Putamen (tissue), 1 donor: ENCODE results near the gene RRAGB.
A peak's percentile ranks its signal among the peaks of the same experiment; 100 is the strongest.
"Not testable (repeated sequence)": the region's sequence is repeated elsewhere in the genome, so short reads cannot be mapped to it uniquely, and the experiment has no call there.

Experiments used
- DNase-seq: peaks from one replicate; pipeline ENCODE4 v3.0.0-alpha.2; 2016; ENCODE audit warnings: low spot score

RRAGB gene, protein sequence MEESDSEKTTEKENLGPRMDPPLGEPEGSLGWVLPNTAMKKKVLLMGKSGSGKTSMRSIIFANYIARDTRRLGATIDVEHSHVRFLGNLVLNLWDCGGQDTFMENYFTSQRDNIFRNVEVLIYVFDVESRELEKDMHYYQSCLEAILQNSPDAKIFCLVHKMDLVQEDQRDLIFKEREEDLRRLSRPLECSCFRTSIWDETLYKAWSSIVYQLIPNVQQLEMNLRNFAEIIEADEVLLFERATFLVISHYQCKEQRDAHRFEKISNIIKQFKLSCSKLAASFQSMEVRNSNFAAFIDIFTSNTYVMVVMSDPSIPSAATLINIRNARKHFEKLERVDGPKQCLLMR

DNA sequence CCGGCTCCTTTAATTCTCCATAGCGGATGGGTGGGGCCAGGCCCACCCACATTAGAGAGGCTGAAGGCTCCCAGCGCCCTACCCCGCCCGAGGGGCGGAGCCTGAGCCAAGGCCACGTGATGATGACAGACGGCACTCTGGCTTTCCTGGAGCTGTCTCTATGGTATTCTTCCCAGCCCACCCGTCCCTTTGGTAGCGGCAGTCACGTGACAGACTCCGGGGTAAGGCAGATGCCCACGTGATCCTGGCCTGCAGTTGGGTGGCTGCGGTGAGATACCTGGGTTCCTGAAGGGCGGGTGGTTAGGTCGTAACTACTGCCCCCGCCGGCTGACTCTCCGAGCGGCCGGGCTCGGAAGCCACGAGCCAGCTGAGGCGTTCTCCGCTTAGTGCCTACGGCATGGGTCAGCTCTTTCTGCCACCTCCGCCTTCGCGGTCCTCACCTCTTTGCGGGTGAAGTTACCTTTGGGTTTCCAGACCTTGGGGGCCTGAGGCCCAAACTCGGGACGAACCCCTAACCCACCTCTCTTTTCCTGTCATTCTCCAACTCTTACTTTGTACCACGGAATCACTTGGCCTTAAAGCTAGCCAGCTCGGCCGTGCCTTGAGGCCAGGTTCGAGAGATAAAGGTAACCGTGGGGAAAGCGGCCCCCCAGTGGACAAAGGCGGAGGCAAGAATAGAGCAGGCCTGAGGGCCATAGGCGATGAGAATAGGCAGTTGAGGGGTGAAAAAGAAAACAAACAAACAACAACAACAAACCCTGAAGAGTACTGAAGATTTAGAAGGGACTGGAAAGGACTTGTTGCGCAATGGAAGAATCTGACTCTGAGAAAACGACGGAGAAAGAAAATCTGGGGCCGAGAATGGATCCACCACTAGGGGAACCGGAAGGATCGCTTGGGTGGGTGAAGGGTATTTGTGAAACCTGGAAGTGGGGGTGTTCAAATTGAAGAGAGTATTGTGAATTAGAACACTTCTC, at the start of gene RRAGB:
TSS of gene RRAGB (plus strand) at position 229 of the 977 bp plus-strand sequence. CDS start at position 808, 579 bp downstream.
- DNase-seq: peak; percentile 96

DNA sequence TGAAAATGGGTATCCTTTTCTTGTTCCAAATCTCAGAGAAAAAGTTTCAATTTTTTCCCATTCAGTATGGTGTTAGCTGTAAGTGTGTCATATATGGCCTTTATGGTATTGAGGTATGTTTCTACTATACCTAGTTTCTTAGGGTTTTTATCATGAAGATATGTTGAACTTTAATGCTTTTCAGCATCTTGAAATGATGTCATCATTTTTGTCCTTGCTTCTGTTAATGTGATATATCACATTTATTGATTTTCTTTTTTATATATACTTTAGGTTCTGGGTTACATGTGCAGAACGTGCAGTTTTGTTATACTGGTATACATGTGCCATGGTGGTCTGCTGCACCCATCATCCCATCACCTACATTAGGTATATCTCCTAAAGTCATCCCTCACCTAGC, 49.5 kb upstream of the RRAGB start:
- DNase-seq: no peak

DNA sequence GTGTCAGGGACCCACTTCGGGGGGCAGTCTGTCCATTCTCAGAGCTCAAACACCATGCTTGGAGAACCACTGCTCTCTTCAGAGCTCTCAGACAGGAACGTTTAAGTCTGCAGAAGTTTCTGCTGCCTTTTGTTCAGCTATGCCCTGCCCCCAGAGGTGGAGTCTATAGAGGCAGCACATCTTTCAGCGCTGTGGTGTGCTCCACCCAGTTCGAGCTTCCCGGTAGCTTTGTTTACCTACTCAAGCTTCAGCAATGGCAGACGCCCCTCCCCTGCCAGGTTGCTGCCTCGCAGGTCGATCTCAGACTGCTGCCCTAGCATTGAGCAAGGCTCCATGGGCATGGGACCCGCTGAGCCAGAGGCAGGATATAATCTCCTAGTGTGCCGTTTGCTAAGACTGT, 29.0 kb upstream of the RRAGB start:
- DNase-seq: not testable (repeated sequence)

DNA sequence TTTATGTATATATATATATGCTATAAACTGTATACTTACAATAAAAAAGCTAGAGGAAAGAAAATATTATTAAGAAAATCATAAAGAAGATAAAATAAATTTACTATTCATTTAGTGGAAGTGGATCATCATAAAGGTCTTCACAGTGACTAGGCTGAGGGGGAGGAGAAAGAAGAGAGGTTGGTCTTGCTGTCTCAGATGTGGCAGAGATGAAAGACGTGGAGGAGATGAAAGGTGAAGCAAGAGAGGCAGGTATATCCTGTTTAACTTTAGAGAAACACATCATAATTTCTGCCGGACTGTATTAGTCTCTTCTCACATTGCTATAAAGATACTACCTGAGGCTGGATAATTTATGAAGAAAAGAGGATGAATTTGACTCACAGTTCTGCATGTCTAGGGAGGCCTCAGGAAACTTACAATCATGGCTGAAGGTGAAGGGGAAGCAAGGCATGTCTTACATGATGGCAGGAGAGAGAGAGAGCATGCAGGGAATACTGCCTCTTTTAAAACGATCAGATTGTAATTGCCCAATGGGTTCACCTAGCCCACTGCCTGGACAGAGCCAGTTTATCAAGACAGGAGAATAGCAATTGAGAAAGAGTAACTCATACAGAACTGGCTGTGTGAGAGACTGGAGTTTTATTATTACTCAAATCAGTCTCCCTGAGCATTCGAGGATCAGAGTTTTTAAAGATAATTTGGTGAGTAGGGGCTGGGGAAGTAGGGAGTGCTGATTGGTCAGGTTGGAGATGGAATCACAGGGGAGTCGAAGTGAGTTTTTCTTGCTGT, 22.1 kb upstream of the RRAGB start:
- DNase-seq: no peak

DNA sequence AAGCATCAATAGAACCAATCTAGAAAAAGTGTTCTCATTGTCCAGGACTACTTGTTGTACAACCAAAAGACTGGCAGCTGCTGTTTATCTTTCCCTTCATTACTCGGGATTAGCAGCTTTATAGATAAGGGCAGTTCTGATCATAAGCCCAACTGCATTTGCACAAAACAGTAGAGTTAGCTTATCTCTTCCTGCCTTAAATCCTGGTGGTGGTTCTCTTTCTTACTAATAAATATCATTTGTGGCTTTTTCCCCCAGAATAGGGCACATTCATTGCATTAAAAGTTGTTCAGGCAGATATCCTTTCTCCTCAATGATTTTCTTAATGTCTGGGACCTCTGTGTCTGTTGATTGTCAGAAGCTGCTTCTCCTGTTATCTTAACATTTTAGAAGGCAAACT, 20.2 kb upstream of the RRAGB start:
- no peak for DNase-seq

DNA sequence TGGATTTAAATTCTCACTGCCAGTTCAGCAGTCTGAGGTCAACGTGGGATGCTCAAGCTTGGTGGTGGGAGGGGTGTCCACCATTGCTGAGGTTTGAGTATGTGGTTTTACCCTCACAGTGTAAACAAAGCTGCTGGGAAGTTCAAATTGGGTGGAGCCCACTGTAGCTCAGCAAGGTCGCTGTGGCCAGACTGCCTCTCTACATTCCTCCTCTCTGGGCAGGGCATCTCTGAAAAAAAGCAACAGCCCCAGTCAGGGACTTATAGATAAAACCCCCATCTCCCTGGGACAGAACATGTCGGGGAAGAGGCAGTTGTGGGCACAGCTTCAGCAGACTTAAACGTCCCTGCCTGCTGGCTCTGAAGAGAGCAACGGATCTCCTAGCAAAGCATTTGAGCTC, 14.9 kb upstream of the RRAGB start:
- no peak for DNase-seq

DNA sequence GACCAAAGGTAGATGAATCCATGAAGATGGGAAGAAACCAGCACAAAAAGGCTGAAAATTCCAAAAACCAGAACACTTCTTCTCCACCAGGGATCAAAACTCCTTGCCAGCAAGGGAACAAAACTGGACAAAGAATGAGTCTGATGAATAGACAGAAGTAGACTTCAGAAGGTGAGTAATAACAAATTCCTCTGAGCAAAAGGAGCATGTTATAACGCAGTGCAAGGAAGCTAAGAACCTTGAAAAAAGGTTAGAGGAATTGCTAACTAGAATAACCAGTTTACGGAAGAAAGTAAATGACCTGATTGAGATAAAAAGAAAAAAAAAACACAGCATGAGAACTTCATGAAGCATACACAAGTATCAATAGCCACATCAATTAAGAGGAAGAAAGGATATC, 14.1 kb upstream of the RRAGB start:
- not testable (repeated sequence) for DNase-seq

DNA sequence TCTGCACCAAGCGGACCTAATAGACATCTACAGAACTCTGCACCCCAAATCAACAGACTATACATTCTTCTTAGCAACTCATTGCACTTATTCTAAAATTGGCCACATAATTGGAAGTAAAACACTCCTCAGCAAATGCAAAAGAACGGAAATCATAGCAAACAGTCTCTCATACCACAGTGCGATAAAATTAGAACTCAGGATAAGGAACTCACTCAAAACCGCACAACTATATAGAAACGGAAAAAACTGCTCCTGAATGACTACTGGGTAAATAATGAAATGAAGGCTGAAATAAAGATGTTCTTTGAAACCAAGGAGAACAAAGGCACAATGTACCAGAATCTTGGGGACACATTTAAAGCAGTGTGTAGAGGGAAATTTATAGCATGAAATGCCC, 12.5 kb upstream of the RRAGB start:
- not testable (repeated sequence) for DNase-seq

DNA sequence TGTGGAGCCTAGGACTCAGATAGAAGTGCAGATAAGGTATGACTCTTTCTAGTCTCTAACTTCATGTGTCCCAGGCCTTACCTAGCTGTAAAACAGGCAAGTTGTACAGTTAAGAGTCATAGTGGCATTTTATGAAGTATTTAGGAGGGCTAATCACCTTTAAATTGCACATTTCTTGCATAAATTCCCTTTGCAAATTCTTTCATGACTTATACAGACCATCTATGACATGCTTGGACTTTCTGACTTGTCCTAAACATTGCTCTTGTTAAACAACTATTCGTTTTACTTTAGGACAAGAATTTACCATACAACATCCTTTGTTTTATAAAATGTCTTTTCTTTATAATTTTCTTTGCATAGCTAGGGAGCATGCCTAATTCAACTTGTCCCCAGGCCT, 7.8 kb upstream of the RRAGB start:
- no peak for DNase-seq

DNA sequence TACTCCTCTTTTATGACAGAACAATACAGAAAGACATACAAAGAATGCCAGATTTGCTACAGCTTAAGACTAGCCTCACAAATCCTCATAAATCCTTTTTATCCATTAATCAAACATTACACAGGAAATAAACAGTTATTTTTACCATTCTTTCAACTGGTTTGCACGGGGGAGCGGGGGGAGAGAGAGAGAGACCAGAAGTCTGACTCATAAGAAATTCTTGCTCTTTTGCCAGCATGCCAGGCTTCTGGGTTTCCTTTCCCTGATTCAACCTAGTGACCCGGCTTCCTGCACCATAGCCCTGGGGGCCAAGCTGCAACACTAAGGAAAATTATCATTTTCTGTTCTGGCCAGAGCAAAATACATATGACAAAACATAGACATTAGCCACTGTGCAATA, 6.8 kb upstream of the RRAGB start:
- no peak for DNase-seq

DNA sequence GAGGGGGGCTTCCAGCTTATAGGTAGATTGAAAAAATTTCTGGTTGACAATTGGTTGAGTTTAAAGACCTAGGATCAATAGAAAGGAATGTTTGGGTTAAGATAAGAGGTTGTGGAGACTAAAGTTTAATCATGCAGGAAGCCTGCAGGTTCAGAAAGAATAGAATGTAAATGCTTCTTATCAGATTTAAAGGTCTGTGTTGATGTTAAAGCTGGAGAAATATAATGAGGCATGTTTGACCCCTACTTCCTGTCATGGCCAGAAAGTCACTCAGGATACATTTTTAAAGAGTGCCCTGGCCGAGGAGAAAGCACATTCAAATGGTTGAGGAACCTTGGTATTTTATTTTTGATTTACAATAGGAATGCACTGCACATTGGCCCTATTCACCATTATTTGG, 3.9 kb upstream of the RRAGB start:
- DNase-seq: no peak

DNA sequence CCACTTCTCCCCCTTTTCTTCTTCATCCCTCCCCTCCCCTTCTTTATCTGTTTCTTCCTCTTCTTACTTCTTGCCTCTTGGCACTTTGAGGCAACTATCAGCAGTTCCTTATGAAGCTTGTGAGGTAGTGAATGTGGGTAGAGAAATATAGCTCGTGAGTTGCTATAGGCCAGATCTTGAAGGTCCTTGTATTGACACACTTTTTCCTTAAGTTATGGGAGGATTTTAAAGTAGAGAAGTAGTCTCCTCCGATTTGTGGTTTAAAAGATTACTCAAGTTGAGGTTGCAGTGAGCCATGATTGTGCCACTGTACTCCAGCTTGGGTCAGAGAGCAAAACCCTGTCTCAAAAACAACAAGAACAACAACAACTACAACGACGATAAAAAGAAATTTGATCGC, 3.4 kb upstream of the RRAGB start:
- no peak for DNase-seq

DNA sequence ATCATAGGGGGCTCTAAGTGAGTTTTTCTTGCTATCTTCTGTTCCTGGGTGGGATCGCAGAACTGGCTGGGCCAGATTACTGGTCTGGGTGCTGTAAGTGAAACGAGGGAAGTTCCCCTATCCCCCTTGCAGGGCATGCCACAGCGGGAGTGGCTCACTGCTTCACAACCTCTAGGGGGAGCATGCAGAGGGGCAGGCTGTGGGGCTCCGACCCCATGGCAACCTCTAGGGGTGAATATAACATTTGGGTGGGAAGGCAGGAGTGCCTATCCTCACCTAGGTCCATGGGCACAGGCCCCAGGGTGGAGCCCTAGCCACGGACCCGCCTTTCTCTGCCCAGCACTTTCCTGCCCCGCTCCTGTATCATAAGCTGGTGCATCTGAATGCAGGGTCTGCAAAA, 1.7 kb upstream of the RRAGB start:
- no peak for DNase-seq

DNA sequence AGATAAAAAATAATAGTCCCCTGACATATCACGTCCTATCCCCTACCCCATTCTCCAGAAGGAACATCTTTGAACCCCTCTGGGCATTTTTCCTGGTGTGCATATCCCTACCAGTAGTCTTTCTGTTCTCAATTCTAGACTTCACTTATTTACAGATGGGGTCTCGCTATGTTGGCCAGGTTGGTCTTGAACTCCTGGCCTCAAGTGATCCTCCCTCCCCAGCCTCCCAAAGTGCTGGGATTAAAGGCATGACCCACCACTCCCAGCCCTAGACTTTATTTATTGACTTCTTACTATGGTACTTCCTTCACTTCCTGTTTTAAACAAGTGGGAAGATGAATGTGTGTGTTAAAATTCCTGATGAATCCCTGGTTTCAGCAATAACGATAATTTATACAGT, 612 bp upstream of the RRAGB start:
- DNase-seq: no peak

DNA sequence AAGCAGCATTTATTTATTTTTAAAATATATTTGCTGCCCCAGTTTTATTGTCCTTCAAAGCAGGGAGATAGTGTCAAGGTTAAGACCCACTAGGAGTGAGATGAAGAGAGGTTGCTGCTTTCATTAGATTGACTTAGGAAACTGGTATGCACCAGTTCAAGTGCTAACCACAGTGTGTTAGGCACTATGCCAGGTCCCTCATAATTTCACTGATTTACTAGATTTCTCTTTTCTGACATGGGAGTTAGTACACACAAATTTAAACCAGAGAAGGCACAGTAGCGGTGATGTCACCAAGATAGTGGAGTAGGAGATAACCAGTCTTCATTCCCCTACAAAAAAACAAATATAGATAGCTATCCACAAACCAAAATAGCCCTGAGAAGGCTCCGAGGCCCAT, 14.3 kb downstream of the RRAGB start:
- DNase-seq: no peak

DNA sequence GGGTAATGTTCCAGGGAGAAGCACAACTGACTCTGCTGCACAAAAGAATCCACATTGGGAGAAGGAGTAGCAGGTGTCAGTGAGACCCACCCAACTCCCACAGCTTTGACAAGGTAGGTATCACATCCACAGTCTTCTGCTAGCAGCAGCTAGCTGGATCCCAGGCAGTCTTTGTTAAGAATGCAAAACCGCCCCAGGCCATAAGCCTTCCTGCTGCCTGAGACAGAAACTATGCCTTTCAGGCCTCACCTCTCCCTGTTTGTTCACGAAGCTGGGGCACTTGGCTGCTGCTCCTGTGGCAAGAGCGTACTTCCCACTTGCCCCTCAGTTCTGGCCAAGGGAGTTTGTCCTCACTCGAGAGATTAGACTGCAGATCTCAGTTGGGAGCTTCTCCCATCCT, 21.4 kb downstream of the RRAGB start:
- no peak for DNase-seq

DNA sequence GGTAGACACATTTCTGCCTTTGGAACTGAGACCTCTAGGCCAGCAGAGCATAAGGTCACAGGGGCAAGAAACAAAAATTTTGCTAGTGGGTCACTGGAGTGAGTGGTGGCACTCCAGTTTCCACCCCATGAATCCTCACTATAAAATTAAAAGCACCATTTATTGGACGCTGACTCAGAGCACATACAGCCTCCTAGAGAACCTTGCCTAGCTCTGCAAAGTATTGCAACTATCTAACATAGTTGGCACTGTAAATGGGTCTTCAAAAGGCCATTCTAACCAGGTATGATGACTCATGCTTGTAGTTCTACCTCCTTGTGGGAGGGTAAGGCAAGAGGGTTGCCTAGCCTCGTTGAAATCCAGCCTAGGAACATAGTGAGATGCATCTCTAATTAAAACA, 25.1 kb downstream of the RRAGB start:
- no peak for DNase-seq

DNA sequence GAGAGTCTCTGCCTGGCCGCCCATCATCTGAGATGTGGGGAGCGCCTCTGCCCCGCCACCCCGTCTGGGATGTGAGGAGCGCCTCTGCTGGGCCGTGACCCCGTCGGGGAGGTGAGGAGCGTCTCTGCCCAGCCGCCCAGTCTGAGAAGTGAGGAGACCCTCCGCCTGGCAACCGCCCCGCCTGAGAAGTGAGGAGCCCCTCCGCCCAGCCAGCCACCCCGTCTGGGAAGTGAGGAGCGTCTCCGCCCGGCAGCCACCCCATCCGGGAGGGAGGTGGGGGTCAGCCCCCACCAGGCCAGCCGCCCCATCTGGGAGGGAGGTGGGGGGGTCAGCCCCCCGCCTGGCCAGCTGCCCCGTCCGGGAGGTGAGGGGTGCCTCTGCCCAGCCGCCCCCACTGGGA, 30.9 kb downstream of the RRAGB start:
- DNase-seq: not testable (repeated sequence)

DNA sequence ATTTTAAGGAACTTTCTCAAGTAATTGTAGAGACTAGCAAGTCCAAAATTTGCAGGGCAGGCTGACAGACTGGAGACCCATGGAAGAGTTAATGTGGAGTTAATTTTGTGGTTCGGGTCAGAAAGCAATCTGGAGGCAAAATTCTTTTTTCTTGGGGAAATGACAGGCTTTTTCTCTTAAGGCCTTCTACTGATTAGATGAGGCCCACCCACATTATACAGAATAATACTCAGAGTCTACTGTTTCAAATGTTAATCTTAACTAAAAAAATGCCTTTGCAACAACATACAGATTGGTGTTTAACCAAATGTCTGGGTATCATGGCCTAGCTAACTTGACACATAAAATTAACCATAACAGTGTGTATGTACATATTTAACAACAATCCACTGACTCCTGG, 32.7 kb downstream of the RRAGB start:
- DNase-seq: no peak

DNA sequence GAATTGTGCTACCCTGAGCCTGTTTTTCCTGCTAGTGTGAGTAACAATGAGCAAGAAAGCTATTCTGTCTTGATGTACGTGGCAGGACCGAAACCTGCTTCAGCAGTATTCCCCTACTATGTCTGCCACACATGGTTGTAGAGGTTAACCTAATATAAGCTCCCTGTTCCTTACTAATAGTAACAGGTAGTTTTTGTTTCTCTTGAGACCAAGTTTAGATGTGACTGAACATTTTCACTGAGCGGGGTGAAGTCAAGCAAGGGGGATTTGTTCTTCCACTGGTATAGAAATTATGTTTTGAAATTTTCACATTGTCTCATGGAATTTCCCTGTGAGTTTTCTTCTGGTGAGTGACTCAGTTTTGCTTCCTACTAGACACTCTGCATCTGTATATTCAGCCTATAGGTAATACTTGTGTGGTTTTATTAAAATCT, 37.3 kb downstream of the RRAGB start:
- DNase-seq: no peak

DNA sequence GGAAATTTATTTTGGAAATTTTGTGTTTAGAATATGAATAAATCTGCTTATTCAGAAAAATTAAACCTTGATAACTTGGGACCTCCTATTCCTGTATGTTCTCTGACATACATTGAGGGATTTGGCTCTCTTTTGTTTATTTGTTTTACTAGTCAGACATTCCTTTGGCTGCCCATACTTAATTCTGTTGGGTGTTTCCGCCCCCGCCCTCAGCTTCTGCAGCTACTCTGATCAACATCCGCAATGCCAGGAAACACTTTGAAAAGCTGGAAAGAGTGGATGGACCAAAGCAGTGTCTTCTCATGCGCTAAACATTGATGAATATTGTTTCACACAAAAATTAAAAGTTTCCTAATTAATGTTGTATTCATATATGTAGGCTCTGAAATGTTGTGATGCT, 40.5 kb downstream of the RRAGB start:
- no peak for DNase-seq

DNA sequence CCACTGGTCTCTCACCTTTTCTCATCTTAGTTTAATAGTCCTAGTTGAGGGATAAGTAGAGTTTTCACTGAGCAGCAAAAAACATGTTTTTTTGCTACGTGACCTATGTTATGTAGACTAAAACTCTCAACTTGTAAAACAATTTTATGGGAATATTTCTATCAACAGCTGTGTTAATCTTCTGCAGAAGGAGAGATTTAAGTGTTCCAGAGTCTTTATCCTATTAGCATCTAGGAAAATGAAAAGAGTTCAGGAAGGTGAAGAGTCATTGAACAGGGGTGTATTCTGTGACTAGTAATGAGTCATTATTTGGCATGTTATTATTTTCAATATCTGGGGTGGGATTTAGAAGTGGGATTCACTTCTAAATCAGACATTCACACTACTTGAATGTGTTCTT, 41.9 kb downstream of the RRAGB start:
- DNase-seq: no peak
